NCI-H187 (cell line): Measurements from ENCODE around the gene ACTN4.

Experiments used
- DNase-seq, 2 experiments: peaks; one replicate each; lab custom pipeline; 2025; lab: John Stamatoyannopoulos, UW

The ACTN4 gene

DNA sequence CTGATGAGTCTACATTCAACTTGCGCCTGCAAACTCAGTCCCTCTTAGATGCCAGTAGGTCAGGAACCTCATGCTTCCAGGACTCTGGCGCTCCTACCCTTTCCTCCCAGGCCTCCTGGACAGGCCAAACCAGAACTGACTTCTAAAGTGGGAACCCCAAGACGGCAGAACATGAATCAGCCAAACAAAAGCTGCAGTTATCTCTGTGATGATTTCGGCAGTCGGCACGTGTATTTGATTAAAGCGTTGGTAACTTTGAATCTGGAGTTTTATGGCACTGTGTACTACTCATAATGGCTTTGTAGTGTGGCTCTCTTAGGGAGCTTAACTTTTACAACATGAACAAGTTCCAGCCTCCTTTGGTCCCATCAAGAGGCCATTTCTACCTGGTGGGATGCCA, 13.7 kb downstream of the ACTN4 start:
- DNase-seq = no peak

DNA sequence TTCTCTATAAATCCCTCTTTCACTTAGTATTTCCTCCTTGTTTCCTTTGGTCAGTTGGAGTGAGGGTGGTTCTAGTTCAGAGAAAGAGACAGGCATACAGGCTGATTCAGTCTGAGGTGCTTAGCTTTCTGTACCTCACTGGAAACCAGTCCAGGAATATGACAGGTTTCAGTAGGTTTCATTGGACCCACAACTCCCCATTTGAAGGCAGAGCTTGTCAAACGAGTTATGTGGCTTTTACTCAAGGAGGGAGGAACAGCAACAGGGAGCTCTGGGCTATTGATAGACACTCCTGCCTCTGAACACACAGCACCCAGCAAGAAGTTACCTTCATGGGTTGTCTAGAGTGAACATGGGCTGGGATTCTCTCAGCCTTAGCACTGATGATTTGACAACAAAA, 14.5 kb downstream of the ACTN4 start:
- no peak for DNase-seq

DNA sequence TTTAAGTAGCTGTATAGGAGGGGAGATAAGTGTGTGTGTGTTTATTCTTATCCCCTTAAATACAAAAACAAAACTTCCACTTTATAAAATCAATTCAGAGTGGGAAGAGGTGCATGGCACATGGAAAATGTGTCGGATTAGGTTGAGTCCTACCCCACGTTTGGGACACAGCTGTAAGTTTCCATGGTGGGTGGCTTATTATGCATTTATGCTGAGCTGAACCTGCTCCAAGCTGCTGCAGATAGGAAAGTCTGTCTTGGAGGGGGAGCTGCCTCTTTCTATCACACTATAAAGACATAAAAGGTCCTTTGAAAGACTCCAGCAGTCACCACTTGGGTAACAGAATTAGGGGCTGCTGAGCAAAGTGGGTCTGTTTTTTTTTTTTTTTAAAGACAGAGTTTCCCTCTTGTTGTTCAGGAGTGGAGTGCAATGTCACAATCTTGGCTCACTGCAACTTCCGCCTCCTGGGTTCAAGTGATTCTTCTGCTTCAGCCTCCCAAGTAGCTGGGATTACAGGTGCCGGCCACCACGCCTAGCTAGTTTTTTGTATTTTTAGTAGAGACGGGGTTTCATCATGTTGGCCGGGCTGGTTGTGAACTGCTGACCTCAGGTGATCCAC, 15.2 kb downstream of the ACTN4 start:
- no peak for DNase-seq

DNA sequence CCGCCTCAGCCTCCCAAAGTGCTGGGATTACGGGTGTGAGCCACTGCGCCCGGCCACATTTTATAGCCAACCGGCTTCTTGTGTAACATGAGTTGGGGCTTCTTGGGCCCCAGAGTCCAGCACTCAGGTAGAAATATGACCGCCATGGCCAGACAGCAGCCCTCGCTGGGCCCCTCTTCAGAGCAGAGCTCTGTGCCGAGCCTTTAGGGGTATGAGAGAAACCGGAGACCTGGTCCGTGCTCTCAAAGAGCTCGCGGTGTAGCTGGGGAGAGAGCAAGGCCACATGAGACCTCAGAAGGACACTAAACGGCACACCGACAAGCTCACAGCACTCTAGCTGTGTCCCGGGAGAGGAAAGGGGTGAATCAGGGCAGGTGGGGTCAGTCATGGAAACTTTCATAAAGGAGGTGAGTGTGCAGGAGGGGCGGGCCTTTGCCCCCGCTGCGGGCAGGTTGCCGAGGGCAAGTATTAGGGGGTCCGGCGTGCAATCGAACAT, 15.8 kb downstream of the ACTN4 start:
- no peak for DNase-seq

DNA sequence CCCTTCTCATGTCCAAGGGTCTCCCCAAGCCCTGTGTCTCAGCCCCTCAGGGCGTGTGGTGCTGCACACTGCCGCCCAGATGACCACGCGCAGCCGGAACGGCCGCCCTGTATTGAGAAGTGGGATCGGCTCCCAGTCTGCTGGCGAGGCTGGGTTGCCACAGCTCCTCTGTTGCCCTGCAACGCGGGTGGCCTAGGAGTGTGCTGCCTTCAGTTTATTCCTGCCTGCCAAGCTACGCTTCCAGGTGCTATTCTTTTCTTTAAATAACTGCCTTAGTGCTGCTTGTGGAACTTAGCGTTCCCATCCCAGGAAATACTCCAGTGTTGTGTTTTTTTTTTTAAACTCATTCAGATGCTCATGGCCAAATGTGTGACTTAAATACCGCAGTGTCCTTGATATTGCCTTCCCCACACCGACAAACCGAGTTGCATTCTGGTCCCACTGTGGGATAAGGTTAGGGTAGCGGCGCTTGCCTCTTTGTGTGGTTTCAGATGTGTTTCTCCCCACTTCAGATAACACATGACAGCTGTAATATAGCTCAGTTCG, 16.6 kb downstream of the ACTN4 start:
- DNase-seq = no peak

DNA sequence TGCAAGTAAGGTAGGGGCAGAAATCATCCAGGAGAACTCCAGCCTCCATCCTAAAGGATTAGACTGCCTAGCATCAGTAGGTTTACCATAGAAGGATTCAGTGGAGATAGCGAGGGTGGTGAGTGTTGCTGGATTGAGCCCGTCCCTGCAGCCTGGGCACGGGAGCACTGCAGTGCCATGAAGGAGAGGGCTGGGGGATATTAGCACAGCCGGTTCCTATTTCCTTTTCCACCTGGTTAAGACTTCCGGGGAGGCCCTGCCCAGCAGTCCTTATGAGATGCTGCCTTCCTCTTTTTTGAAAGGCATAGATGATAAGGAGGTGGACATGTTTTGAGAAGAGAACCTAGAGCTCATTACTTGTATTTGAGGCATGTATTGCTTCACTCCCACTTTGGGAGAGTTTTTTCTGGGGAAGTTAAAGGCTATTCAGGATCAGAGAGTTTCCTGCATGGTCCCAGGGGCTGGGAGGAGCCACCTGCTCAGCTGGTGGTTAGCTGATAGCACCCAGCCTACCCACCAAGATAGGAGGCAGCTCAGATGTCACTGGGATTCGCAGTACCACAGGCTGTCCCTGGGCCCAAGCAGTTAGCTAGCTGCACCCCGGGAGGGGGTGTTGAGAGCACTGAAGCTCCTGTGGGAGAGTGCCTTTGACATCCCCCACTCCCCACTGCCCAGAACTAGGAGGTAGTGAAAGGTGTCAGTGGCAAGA, 17.2 kb downstream of the ACTN4 start:
- no peak for DNase-seq

DNA sequence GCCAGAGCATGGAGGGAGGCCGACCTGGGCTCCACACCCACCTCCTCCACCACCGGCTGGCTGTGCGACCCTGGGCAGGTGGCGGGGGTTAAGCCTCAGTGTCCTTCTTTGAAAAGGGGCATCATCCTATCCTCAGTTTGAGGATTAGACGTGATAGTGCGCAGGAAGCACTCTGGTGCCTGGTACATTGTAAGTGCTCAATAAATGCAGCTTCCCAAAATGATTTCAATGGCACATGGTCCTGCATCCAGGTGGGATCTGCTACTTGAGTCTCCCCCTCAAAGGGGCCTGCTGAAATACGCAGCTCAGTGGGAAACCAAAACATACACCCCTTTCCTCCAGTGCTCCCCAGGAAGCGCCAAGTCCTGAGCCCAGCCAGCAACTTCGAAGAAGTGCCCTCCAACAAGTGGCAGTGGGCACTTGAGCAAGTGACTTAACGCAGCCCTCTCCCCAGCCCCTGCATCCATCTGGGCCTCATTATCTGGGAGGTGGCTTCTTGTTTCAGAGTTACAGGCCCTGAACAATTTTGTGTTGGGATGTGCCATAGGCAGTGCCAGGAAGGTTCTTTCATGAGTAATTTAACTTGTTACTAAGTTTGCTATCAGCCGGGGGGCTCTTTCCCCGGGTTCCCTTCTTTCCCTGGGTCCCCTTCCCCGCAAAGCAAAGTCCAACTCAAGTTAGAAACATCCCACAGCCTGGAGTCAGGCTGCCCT, 17.9 kb downstream of the ACTN4 start:
- no peak for DNase-seq

DNA sequence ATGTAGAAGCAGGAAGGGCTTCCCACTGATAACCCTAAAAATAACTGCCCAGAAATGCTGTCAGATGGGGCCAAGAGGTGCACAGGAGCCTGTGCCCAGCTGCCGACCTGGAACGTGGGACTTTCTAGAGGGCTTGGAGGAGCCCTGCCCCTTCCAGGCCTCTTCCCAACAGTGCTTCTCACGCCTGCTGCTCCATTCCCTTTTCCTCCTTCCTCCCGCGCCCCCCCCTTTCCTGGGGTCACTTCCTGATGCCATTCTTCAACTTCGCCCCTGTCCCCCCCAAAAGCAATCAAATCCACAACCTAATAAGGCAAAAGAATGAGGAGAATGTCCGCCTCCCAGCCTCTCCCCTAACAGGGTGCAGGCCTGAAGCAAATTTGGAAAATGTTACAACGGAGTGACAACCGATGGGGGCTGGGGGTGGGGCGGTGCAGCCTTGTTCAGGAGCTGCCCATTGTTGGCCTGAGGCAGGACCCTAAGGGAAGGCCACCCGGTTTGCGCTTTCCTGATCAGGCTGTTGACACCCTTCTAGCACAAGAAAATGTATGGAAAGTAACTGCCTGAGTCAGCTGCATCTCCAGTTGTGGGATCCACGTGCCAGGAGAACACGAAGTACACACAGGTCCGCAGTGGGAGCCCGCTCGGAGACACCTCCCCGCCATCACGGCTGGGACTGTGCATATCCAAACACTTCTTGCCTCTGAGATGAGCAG, 18.7 kb downstream of the ACTN4 start:
- no peak for DNase-seq

DNA sequence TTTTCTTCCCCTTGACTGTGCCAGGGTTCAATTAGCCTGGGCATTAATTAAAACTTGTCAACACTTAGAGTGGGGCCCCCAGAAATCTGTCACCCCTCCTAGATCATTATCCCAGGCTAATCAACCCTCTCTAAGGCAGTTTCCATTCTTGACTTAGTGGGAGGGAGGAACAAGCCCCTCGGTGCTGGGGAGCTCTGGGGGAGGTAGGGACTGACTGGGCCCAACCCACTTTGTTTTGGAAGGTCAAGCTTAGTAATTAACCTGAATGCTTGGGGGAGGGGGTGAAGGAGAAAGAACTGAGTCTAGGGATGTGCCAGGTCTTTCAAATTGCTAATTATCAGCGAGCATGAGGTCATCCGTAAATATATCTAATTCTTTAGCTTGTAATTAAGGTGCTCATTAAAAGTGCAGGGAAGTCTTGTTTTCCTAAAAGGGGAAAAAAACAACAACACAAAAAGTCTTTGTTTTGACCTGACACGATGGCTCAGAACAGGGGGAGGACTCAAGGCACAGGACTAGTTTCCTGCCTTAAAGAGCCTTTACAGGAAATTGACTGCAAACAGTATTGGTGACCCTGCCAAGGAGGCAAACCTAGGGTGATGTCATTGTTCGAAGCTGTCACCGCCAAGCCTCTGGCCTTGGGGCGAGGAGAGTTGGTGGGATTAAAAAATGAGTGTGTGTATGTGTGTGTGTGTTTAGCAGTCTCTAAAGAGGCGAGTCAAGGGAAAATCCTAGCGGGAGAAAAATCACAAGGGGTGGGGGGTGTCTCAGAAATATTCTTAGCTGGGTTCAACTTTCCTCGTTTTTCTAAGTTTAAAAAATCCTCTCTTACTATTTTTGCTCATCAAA, 19.4 kb downstream of the ACTN4 start:
- DNase-seq = no peak

DNA sequence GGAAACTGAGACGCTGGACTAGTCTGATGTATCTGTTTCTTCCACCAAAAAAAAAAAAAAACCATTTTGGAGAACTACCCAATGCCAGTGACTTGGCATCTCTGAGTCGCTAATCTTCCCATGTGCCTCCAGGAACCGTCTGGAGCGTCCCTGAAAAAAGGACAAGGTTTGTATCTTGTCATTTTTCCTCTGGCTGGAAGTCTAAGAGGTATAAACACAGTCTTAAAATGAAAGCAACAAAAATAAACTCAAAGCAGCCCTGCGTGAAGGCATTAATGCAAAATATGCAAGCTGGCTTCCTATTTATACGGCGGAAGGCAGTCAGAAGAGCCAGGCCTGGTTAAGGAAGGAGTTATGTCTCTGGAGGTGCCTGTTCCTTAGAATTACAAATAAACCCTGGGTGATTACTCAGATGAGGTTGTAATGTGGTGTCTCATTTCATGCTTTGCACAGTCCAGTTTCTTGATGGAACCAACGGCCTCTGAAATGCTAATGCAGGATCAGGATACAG, 20.3 kb downstream of the ACTN4 start:
- DNase-seq = no peak

DNA sequence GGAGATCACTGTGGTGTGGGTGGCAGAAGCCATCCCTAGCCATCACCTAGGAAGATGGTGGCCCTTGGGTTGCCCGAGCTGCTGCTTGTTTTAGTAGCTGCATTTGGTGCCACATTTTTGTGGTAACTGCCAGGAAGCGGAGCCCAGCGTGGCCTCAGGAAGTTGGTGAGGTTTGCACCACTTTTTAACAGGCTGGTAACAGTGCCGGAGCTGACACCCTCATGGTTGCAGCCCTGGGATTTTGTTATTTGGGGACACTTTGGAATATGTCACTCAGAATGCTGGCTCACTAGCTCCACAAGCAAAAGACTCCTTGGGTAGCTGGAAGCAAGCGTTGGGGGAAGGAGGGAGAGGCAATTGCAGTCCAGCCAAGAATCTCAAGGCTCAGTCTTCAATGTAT, 22.1 kb downstream of the ACTN4 start:
- no peak for DNase-seq

DNA sequence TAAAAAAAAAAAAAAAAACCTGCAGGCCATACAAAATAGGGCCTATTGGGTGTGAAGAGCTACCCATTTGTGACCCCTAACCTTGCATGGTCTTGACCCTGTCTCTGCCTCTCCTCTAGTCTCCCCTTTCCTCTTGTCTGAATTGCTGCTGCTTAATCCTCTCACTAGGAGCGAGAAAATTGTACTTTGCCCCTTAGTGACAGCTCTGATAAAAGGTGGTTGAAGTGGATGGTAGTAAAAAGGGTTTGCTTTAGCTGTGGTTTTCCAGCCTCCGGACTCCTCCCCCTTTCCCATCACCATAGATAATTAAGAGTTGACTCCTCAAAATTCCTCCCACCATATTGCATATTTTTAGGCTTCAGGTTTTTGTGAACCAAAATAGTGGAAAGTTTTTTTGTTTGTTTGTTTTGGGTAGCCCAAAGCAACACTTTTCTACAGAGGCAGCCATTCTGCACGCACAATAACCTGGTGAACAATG, 23.5 kb downstream of the ACTN4 start:
- no peak for DNase-seq

DNA sequence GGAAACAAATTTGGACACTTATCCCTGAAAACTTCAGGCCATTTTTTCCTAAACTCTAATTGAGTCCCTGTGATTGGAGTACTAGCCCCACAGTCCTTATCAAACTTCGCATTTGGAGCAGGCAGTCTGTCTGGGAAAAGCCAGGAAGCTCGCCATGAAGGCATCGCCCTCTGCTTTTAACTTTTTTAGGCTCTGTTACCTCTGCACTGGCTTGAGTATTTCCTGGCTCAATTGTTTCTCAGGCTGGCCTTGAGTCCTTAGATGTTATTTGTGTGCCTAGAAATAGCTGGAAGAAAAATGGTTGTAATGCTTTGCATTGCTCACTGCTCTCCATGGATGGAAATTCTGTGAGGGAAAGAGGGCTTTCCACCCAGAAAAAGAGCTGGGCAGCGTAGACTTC, 24.2 kb downstream of the ACTN4 start:
- DNase-seq = no peak

DNA sequence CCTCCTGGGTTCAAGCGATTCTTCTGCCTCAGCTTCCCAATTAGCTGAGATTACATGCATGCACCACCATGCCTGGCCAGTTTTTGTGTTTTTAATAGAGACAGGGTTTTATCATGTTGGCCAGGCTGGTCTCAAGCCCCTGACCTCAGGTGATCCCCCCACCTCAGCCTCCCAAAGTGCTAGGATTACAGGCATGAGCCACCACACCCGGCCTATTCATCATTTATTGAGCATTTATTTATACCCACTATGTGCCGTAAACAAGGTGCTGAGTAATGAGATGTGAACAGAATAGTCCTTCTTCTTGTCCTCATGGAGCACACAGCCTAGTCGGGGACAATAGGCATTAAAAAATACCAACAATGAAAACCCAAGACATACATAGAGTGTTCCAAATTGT, 25.6 kb downstream of the ACTN4 start:
- DNase-seq = no peak

DNA sequence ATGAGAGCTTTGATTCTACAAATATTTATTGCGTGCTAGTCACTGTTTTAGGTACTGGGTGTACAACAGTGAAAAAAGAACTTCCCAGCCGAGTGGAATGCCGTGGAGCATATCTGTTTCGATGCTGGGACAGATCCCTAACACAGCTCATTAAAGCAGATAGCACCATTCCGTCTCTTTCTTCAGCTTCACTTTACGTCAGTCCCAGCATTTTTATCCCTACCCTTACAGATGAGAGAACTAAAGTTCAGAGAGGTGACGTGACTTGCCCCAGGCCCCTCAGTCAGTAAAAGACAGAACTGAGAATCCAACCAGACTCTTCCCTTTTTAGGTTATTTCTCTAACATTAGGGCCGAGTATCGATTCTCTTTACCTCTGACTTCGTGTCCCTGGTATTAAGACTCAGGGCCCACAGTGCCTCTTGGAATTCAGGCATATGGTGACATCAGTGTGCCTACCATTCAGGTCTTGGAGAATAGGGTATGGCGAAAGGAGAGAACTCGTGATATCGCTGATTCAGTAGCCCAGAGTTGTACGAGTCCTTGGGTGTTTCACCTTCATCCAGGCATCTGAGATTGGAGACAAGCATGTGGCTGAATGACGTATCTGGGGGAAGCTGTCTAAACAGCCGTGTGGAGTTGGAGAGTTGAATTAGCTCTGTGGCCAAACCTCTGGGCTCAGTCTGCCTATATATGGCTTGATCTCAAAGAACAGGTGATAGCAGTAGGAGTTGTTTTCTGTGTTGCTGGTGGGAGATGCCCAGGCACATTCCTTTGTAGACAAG, 27.1 kb downstream of the ACTN4 start:
- no peak for DNase-seq

DNA sequence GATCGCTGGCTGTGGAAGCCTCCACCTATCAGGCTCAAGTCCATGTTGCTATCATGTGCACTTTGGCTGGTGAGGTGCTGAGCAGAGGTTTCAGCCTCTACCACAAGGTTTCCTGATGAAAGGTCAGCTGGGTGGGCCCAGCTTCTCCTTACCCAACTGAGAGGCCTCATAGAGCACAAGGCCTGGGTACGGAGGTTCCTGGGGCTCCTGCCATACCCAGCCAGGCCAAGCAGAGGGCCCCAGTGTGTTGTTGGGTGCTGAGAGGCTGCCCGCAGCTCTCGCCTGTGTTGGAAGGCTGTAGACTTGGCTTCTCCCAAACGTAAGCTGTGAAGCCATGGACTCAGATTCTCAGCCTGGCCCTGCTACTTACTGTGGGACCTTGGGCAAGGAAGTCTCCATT, 28.2 kb downstream of the ACTN4 start:
- DNase-seq = no peak

DNA sequence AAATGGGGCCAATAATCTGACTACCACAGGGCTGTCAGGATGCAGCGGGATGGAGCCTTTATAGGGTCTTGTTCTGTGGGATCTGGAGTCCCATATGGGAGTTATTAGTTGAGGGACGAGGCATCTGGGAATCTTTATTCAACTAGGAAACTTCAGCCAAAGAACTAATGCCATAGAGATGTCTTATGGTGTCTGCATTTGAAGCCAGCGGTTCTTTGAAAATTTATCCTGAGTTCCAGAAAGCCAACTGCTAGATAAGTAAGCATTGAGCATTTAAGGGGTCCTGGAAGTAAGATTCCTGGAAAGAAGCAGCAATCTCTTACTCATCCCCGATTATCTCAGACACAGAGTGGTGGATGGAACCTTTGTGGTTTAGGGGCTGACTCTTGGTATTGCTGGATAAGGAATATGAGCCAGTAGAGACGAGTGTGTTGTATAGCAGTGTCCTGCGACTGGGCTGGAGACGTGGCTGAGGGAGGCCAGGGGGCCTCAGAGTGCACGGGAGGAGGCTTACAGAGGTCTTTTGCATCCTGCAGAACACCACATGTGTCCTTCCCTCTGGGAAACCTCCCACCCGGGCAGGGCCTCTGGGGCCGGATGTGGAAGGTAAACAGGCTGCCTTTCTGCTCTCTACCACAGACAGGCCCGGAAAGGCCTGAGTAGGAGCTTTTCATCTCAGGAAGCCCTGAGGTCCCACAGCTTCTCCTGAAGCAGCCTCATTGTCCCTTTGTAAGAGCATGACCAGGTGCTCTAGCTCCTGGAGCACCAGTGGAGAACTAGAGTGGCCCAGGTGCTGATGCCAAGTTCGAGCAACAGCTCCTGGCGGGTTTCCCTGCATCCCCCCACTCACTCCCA, 28.8 kb downstream of the ACTN4 start:
- no peak for DNase-seq

DNA sequence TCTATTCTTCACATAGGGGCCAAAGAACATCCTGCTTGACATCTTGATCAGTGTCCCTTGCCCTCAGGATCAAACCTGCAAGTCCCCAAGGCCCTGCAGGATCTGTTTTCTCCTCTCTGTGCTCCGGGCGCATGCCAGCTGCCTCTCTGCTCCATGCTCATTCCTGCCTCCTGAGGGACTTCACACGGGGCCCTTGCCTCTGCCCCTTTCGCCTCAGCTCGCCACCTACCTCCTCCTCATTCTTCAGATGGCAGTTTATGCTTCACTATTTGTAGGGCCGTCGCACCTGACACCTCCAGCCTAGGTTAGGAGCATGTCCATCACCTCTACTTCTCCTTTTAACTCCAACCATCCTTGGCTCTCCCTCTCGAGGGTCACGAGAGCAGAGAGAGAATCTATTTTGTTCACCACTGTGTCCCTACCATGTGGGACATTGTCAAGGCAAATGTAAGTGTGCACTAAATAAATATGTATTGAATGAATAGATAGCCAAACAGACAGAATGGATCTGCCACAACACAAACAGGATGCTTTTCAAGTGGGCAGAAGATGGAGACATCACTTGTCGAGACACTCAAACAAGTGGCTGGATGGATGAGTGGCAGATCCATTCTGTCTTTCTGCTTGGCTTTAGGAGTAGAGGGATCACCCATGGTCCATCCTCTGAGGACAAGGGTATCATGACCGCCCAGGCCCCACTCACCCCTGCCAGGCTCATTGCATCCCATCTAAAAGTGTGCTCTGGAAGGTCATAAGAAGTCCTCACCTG, 29.6 kb downstream of the ACTN4 start:
- no peak for DNase-seq
